Testis (tissue), 2 donors: Measurements from ENCODE around the gene SULT1A2.
"Not testable (repeated sequence)": the region's sequence is repeated elsewhere in the genome, so short reads cannot be mapped to it uniquely, and the experiment has no call there.

ENCODE experiments used
- POLR2A ChIP-seq: fragments of 450-650 bp; IDR thresholded peaks from one replicate; pipeline ENCODE4 v1.6.1; 2017; ENCODE audit warnings: antibody characterized with exemption, mild to moderate bottlenecking, moderate library complexity
- TF ChIP-seq, protein P1 (sequence below), 3 experiments: fragments of 450-650 bp in 2 of 3; fragments of 200-600 bp in 1 of 3; sonication (generic) in 1 of 3; IDR thresholded peaks; one replicate each; pipeline ENCODE4 v1.5.1; 2016 to 2019; ENCODE audit warnings: antibody characterized with exemption in 3 of 3, mild to moderate bottlenecking in 2 of 3, moderate library complexity in 1 of 3

DNA sequence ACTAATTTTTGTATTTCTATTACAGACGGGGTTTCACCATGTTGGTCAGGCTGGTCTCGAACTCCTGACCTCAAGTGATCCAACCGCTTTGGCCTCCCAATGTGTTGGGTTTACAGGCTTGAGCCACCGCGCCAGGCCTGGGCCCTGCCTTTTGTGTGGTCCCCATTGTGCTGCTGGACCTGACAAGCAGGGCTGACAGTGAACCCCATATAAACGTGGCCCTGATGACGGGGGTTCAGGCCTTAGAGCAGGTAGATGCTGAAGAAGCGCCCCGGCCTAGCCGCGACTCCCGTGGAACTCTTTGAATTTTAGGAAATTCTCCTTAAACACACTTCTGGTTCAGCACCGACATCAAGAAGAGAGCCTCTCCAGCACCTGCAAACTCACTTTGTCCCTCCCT lies 4.7 kb upstream of the SULT1A2 start:
- TF ChIP-seq, protein P1, sequence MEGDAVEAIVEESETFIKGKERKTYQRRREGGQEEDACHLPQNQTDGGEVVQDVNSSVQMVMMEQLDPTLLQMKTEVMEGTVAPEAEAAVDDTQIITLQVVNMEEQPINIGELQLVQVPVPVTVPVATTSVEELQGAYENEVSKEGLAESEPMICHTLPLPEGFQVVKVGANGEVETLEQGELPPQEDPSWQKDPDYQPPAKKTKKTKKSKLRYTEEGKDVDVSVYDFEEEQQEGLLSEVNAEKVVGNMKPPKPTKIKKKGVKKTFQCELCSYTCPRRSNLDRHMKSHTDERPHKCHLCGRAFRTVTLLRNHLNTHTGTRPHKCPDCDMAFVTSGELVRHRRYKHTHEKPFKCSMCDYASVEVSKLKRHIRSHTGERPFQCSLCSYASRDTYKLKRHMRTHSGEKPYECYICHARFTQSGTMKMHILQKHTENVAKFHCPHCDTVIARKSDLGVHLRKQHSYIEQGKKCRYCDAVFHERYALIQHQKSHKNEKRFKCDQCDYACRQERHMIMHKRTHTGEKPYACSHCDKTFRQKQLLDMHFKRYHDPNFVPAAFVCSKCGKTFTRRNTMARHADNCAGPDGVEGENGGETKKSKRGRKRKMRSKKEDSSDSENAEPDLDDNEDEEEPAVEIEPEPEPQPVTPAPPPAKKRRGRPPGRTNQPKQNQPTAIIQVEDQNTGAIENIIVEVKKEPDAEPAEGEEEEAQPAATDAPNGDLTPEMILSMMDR (IDR thresholded peaks at IDR 0.05), result not testable (repeated sequence)
- not testable (repeated sequence) for TF ChIP-seq POLR2A
